GM12874 (cell line): Measurements from ENCODE around the gene MKKS.

ENCODE experiments used
- CTCF ChIP-seq: IDR thresholded peaks from 2 replicates; pipeline ENCODE4 v1.5.1; 2011; ENCODE audit warnings: low read depth, mild to moderate bottlenecking, control low read depth, low read length, moderate library complexity; ENCODE audit not compliant: insufficient read depth

Gene MKKS

GRCh38 chr20:10411673-10412072, 22.3 kb downstream of the MKKS start:
- no peak for TF ChIP-seq CTCF

GRCh38 chr20:10408108-10408813, 25.8 kb downstream of the MKKS start:
- no peak for TF ChIP-seq CTCF

- no peak for TF ChIP-seq CTCF
Observed at GRCh38 chr20:10404959-10405530, 29.0 kb downstream of the MKKS start.

GRCh38 chr20:10404023-10404628, 29.9 kb downstream of the MKKS start:
- no peak for TF ChIP-seq CTCF

- TF ChIP-seq CTCF: no peak
Observed at GRCh38 chr20:10402938-10403608, 30.9 kb downstream of the MKKS start.

- no peak for TF ChIP-seq CTCF
Observed at GRCh38 chr20:10398834-10399369, 35.1 kb downstream of the MKKS start.

GRCh38 chr20:10390709-10391108, 43.3 kb downstream of the MKKS start:
- no peak for TF ChIP-seq CTCF
